Liver (tissue), 9 donors: ENCODE measurements around the gene TTC7B. TPM values are rescaled to one million over a fixed set of nuclear protein-coding genes. Genes with fewer than 3 reads are reported as not detected.

ENCODE experiments used
- DNase-seq: peaks from one replicate; pipeline ENCODE4 v3.0.0-alpha.2; 2017; ENCODE audit warnings: low spot score
- H3K27ac ChIP-seq, 2 donors: one replicate each; pipeline ENCODE4 v1.7.0; 2013; ENCODE audit warnings: inconsistent platforms in 2 of 2, low read length in 2 of 2, control low read depth in 1 of 2, low read depth in 1 of 2, mild to moderate bottlenecking in 1 of 2
- H3K27me3 ChIP-seq, 4 donors: one replicate each; pipeline versions ENCODE4 v1.6.1 to v1.7.0; 2013; ENCODE audit warnings: low read length in 3 of 4, inconsistent platforms in 1 of 4, mild to moderate bottlenecking in 1 of 4, moderate library complexity in 1 of 4; ENCODE audit not compliant: control insufficient read depth in 4 of 4, insufficient read depth in 4 of 4
- H3K36me3 ChIP-seq, 4 donors: one replicate each; pipeline versions ENCODE4 v1.6.1 to v1.7.0; 2013; ENCODE audit warnings: low read length in 3 of 4, mild to moderate bottlenecking in 3 of 4, low read depth in 1 of 4, moderate library complexity in 1 of 4; ENCODE audit not compliant: control insufficient read depth in 4 of 4, insufficient read depth in 3 of 4
- H3K4me1 ChIP-seq, 4 donors: one replicate each; pipeline versions ENCODE4 v1.6.1 to v1.7.0; 2013; ENCODE audit warnings: low read length in 3 of 4, mild to moderate bottlenecking in 3 of 4, moderate library complexity in 1 of 4; ENCODE audit not compliant: control insufficient read depth in 4 of 4, insufficient read depth in 4 of 4
- H3K4me3 ChIP-seq, 3 donors: one replicate each; pipeline versions ENCODE4 v1.6.1 to v1.7.0; 2013; ENCODE audit warnings: low read length in 3 of 3, control low read depth in 1 of 3, low read depth in 1 of 3, mild to moderate bottlenecking in 1 of 3
- H3K9ac ChIP-seq, 2 donors: one replicate each; pipeline ENCODE4 v1.7.0; 2013; ENCODE audit warnings: low read length in 2 of 2, mild to moderate bottlenecking in 2 of 2, moderate library complexity in 2 of 2, control low read depth in 1 of 2, low read depth in 1 of 2
- H3K9me3 ChIP-seq, 4 donors: one replicate each; pipeline versions ENCODE4 v1.6.1 to v1.7.0; 2013; ENCODE audit warnings: low read length in 3 of 4; ENCODE audit not compliant: control insufficient read depth in 4 of 4
- ATF3 ChIP-seq: IDR thresholded peaks from 2 replicates; pipeline ENCODE4 v1.6.1; 2016; ENCODE audit warnings: antibody characterized with exemption
- CTCF ChIP-seq: fragments of 150-350 bp; IDR thresholded peaks from 2 replicates; pipeline ENCODE4 v1.5.1; 2017; ENCODE audit warnings: improper control_type of control experiment, low read depth, low read length; ENCODE audit not compliant: missing input control
- EGR1 ChIP-seq, 2 donors: IDR thresholded peaks; 2 replicates each; pipeline ENCODE4 v1.6.1; 2016 to 2018; ENCODE audit warnings: antibody characterized with exemption in 2 of 2, low read depth in 2 of 2
- FOXA1 ChIP-seq: IDR thresholded peaks from 2 replicates; pipeline ENCODE4 v1.6.1; 2016; ENCODE audit warnings: antibody characterized with exemption
- FOXA2 ChIP-seq: IDR thresholded peaks from 2 replicates; pipeline ENCODE4 v1.6.1; 2016; ENCODE audit warnings: antibody characterized with exemption
- HNF4G ChIP-seq: IDR thresholded peaks from 2 replicates; pipeline ENCODE4 v1.6.1; 2016; ENCODE audit warnings: antibody characterized with exemption
- JUND ChIP-seq, 2 donors: IDR thresholded peaks; 2 replicates each; pipeline ENCODE4 v1.6.1; 2016; ENCODE audit warnings: antibody characterized with exemption in 2 of 2
- RAD21 ChIP-seq, 2 donors: IDR thresholded peaks; 2 replicates each; pipeline ENCODE4 v1.6.1; 2016; ENCODE audit warnings: antibody characterized with exemption in 2 of 2, mild to moderate bottlenecking in 2 of 2
- RXRA ChIP-seq, 2 donors: IDR thresholded peaks; 2 replicates each; pipeline ENCODE4 v1.6.1; 2017 to 2018; ENCODE audit warnings: antibody characterized with exemption in 2 of 2, mild to moderate bottlenecking in 1 of 2
- TAF1 ChIP-seq: conservative IDR thresholded peaks from 2 replicates; pipeline ENCODE4 v1.6.1; 2016; ENCODE audit warnings: antibody characterized with exemption, mild to moderate bottlenecking
- YY1 ChIP-seq: IDR thresholded peaks from 2 replicates; pipeline ENCODE4 v1.6.1; 2016; ENCODE audit warnings: antibody characterized with exemption, mild to moderate bottlenecking
- ZBTB33 ChIP-seq: IDR thresholded peaks from 2 replicates; pipeline ENCODE4 v1.6.1; 2016; ENCODE audit warnings: antibody characterized with exemption
- WGBS: extraction: QIAGEN DNeasy Blood & Tissue Kit; methylation state at CpG from one replicate; pipeline ENCODE4 v1.1.7; 2013; 5-methylcytosine and 5-hydroxymethylcytosine counted together
- polyA plus RNA-seq, 2 donors: library from polyadenylated mRNA; stranded (reverse) in 1 of 2; unstranded in 1 of 2; fragments of 200-250 nt in 1 of 2; fragments of >200 nt in 1 of 2; fragmentation: Nextera tagmentation in 1 of 2; extraction: Ambion mirVana in 1 of 2; gene quantifications; one replicate each; pipeline versions ENCODE4 v1.2.1 to v1.2.3, GENCODE V29; 2013 to 2015
- total RNA-seq, 2 donors: library from RNA; depleted of rRNA; stranded (reverse); fragments of >200 nt; gene quantifications; one replicate each; pipeline ENCODE4 v1.2.3, GENCODE V29; 2014
- TF ChIP-seq, protein P1 (sequence below): IDR thresholded peaks from 2 replicates; pipeline ENCODE4 v1.6.1; 2016; ENCODE audit warnings: antibody characterized with exemption
- TF ChIP-seq, protein P2 (sequence below): IDR thresholded peaks from 2 replicates; pipeline ENCODE4 v1.6.1; 2016; ENCODE audit warnings: antibody characterized with exemption, mild to moderate bottlenecking
- donor health status: healthy.
- donor health status: healthy.
- donor health status: healthy.
- donor health status: healthy.
- donor health status: healthy.

TTC7B gene
- total and polyA plus RNA-seq, 4 donors, result 9.1 to 31.0 (median 12.5) TPM

DNA sequence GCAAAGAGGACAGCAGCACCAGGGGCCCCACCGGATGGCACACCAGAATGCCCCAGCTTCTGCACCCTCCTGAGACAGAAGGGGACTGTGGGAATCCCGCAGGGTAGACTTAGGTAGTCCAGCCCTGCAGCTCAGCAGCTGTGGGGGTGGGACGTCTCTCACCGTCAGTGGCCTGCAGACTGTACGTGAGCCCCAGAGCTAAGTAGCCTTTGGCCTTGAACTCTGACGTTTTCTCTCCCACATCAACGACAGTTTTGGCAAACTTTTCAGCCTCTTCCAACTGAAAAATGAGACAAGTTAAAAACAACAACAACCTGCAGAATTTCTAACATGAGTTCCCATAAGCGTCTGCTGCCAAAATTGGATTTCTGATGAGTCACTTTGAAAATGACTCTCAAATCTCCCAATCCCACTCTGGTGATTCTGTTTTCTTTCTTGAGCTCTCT is 161.4 kb downstream of the TTC7B start:
- no peak overlapping the region for H3K4me3 ChIP-seq
- H3K9ac ChIP-seq, result no peak overlapping the region
- H3K9me3 ChIP-seq, result no peaks in the 10 kb centered on the region
- no peaks in the 10 kb centered on the region for H3K4me1 ChIP-seq
- peaks cover 8 to 46% (median 30%) of the 10 kb centered on the region in 4 donors for H3K36me3 ChIP-seq
- no peak for TF ChIP-seq HNF4G
- no peak for TF ChIP-seq ATF3
- no peak for TF ChIP-seq ZBTB33
- TF ChIP-seq TAF1, result no peak
- TF ChIP-seq, protein P1, sequence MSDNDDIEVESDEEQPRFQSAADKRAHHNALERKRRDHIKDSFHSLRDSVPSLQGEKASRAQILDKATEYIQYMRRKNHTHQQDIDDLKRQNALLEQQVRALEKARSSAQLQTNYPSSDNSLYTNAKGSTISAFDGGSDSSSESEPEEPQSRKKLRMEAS, result no peak
- TF ChIP-seq FOXA1, result no peak
- TF ChIP-seq, protein P2, sequence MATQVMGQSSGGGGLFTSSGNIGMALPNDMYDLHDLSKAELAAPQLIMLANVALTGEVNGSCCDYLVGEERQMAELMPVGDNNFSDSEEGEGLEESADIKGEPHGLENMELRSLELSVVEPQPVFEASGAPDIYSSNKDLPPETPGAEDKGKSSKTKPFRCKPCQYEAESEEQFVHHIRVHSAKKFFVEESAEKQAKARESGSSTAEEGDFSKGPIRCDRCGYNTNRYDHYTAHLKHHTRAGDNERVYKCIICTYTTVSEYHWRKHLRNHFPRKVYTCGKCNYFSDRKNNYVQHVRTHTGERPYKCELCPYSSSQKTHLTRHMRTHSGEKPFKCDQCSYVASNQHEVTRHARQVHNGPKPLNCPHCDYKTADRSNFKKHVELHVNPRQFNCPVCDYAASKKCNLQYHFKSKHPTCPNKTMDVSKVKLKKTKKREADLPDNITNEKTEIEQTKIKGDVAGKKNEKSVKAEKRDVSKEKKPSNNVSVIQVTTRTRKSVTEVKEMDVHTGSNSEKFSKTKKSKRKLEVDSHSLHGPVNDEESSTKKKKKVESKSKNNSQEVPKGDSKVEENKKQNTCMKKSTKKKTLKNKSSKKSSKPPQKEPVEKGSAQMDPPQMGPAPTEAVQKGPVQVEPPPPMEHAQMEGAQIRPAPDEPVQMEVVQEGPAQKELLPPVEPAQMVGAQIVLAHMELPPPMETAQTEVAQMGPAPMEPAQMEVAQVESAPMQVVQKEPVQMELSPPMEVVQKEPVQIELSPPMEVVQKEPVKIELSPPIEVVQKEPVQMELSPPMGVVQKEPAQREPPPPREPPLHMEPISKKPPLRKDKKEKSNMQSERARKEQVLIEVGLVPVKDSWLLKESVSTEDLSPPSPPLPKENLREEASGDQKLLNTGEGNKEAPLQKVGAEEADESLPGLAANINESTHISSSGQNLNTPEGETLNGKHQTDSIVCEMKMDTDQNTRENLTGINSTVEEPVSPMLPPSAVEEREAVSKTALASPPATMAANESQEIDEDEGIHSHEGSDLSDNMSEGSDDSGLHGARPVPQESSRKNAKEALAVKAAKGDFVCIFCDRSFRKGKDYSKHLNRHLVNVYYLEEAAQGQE, result no peak
- no peak for TF ChIP-seq JUND (IDR thresholded peaks at IDR 0.05)
- no peak for TF ChIP-seq RAD21 (IDR thresholded peaks at IDR 0.05)
- TF ChIP-seq YY1, result no peak
- TF ChIP-seq FOXA2, result no peak
- H3K27ac ChIP-seq, result no peak overlapping the region
- 76% methylated on average over 8 of the region's 8 CpGs for WGBS
- no peak for DNase-seq
- H3K27me3 ChIP-seq, result no peaks in the 10 kb centered on the region

GRCh38 chr14:90652626-90653025 is 163.6 kb downstream of the TTC7B start:
- no peaks in the 10 kb centered on the region for H3K9me3 ChIP-seq
- H3K9ac ChIP-seq, result no peak overlapping the region
- H3K27ac ChIP-seq, result no peak overlapping the region
- no peak for DNase-seq
- 92% methylated on average over 6 of the region's 6 CpGs for WGBS
- TF ChIP-seq, protein P1, result no peak
- TF ChIP-seq ATF3 (no peak), FOXA2 (no peak), ZBTB33 (no peak), JUND (IDR thresholded peaks at IDR 0.05) (no peak), FOXA1 (no peak), CTCF (no peak), EGR1 (IDR thresholded peaks at IDR 0.05; ENCODE audit: low read depth in 2 of 2) (no peak), RXRA (IDR thresholded peaks at IDR 0.05) (no peak), TAF1 (no peak), YY1 (no peak)
- TF ChIP-seq, protein P2, result no peak
- no peak overlapping the region for H3K4me3 ChIP-seq
- no peaks in the 10 kb centered on the region for H3K4me1 ChIP-seq
- peaks cover 7 to 39% (median 25%) of the 10 kb centered on the region in 4 donors for H3K36me3 ChIP-seq
- H3K27me3 ChIP-seq, result no peaks in the 10 kb centered on the region
